T47D (cell line): ENCODE measurements around the gene NOLC1.
"Not testable (repeated sequence)": the region's sequence is repeated elsewhere in the genome, so short reads cannot be mapped to it uniquely, and the experiment has no call there.

Experiments used
- DNase-seq, 2 experiments: peaks; one replicate each; pipeline versions ENCODE4 v3.0.0 to v3.0.0-alpha.2; 2011 to 2012; ENCODE audit warnings: low read depth in 1 of 2, low spot score in 1 of 2
- JUND ChIP-seq: IDR thresholded peaks from 2 replicates; pipeline ENCODE4 v1.6.1; 2012; ENCODE audit warnings: low read depth
- in situ Hi-C: cut with HindIII; loops from 2 replicates; pipeline ENCODE4 v1.10.0; 2016; ENCODE audit warnings: low sequenced_read_pairs, low pct_unique_long_range_greater_than_20kb

NOLC1 gene

DNA sequence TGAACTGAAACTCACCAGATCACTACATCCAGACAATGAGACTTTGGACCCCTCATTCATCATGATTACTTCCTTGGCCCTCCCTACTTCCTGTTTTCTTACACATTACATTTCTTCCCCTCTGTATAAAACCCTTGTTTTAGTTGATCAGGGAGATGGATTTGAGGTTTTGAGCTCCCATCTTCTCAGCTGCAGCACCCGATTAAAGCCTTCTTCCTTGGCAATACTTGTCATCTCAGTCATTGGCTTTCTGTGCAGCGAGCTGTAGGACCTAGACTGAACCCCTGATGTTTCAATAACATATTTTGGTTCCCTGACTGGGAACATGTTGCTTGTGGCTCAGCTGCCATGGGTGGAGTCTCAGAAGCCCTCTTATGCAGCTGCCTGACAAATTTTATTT, 33.1 kb downstream of the NOLC1 start:
- no peak for DNase-seq
- TF ChIP-seq JUND = no peak
- in situ Hi-C loops = no loop called here

DNA sequence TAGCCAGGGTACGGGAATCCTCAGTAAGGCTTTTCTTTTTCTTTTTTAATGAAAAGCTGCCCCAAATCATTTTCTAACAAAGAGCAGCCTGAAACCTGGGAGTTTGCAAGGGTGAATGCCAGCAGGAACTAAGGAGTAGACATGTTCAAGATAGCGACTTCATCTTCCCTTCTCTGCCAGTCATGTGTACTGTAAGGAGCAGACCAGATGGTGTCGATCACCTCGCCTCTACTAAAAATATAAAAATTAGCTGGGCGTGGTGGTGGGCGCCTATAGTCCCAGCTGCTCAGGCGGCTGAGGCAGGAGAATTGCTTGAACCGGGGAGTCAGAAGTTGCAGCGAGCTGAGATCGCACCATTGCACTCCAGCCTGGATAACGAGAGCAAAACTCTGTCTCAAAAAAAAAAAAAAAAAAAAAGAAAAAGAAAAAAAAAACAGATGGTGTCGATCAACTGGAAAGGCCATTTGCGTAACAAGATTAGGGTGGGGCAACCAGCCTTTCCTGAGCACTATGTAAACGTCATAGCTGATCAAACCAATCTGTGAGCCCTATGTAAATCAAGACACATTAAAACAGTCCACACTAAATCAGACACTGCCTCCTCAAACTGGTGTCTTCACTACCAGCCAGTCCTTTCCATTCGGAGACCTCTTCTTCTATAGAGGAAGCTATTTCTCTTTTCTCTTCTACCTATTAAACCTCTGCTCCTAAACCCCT, 33.8 kb downstream of the NOLC1 start:
- DNase-seq = peak in 1 of 2 experiments; percentile 28
- TF ChIP-seq JUND = no peak
- in situ Hi-C loops = no loop called here

DNA sequence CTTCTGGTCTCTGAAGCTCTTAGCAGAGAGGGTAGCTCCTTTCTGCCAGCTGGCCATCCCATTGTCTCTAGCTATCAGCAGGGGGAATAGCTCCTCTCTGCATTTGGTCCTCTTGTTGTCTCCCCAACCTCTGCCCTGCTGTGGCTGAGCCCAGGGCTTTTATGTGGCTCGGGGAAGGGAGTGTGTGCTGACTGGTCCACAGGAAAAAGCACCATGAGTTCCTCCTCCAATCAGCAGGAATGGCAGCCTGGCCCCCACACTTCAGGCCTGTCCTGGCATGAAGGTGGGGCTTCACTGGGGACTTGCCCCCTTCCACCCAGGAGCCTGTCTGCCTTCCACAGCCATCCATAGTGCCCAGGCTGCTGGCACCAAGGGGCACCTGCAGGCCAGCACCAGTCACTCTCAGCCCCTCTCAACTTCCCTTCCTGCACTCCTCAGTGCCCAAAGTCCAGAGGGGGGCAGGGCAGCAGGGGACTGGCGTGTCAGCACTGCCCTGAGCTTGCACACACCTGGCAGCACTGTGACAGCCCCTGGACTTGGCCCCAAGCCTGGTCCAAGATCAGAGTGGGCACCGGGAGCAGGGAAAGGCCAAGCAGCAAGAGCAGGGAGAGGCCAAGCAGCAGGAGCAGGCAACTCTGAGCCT, 36.2 kb downstream of the NOLC1 start:
- no peak for DNase-seq
- no peak for TF ChIP-seq JUND
- in situ Hi-C loops = no loop called here

DNA sequence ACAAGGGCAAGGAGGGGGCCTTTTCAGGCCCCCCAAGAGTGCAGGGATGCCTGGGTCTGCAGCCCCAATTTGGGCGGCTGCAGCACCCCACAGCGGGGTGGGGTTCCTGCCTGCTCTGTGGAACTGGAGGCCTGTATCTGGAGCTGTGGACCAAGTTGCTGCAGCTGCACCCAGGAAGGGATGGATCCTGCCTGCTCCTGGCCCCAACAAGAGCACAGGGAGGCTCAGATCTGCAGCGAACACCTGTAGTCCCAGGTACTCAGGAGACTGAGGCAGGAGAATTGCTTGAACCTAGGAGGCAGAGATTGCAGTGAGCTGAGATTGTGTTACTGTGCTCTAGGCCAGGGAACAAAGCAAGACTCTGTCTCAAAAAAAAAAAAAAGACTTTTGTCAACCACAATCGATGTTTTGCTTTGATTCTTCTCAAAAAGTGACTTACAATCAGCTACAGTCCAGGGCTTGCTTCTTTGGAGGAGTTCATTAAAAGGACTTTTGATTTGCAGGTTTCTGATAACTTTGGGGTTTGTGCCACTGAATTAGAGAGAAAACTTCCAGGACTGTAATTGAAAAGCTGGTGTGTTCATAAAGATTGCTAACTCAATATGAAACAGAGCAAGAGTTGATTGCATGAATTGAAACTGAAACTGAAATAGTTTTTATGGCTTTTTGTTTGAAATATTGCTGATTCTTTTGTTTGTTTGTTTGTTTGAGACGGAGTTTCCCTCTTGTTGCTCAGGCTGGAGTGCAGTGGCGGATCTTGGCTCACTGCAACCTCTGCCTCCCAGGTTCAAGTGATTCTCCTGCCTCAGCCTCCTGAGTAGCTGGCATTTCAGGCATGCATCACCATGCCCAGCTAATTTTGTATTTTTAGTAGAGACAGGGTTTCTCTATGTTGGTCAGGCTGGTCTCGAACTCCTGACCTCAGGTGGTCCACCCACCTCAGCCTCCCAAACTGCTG, 37.0 kb downstream of the NOLC1 start:
- DNase-seq, in situ Hi-C loops: not testable (repeated sequence)

DNA sequence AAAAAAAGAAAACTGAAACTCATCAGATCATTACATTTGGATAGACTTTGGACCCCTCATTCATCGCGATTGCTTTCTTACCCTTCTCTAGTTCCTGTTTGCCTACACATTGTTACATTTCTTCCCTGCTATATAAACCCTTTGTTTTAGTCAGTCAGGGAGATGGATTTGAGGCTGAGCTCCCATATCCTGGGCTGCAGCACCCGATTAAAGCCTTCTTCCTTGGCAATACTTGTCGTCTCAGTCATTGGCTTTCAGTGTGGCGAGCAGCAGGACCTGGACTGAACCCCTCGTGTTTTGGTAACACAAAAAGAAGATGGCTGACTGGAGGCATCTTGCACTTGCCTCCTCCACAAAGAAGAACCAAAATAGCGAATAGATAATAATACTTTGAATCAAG, 39.8 kb downstream of the NOLC1 start:
- TF ChIP-seq JUND = no peak
- no peak for DNase-seq
- in situ Hi-C loops = no loop called here

DNA sequence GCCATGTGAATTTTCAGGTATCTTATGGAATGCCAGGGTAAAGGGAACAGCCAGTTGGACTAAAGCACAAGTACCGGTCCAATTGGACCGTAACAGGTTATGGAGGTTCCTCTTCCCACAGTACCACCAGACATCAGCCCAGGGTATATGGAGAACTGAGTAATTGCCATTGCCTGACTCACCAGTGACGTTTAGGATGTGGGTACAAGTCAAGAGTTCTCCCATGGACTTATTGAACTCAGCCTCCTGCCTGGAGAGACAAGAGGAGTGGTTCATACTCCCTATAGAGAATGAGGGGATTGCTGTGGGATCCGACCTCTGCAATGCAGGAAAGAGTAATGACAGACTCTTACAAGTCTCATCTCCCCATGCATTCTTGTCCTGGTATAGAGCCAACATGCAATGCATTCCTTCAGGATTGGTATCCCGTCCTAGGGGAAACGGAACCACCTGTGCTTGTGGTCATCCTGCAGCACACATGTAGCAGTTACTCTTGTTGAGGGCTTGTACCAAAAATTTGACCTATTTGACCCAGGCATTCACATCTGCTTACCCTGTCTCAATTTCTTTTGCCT, 43.2 kb downstream of the NOLC1 start:
- no peak for DNase-seq
- no peak for TF ChIP-seq JUND
- in situ Hi-C loops = no loop called here

DNA sequence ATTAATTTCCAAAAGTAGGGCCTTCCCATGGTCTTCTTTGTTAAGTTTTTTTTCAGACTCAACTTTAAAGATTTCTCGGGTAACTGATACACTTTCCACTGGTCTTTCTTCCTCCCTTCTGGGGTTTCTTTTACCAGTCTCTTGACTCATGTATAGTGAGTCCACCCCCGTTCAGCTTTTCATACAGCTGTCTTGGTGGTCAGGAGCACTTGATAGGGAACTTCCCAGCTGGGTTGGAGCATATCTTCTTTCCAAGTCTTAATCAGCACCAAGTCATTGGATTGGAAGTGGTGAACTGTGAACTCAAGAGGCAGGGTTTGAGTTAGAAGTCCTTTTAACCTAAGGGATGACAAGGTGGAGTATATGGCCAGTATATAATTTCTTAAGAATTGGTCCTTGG, 44.7 kb downstream of the NOLC1 start:
- no peak for DNase-seq
- TF ChIP-seq JUND = no peak
- in situ Hi-C loops = no loop called here

DNA sequence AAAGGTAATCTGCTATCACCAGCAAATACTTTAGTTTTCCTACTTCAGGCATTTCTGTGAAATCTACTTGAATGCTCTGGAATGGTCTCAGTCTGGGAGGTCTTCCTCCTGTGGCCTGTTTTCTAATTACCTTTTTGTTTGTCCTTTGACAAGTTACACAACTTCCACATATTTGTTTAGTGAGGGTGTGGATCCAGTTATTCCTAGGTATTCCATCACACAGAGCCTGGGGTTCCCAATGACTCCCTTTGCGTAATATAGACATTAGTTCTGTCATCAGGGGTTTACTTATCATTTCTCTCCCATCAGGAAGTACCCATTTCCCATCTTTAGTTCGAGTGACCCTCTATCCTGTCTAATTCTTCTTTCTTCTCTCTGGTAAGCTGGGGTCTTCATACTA, 45.8 kb downstream of the NOLC1 start:
- in situ Hi-C loops = no loop called here
- no peak for TF ChIP-seq JUND
- DNase-seq = peak in 1 of 2 experiments; percentile 52

DNA sequence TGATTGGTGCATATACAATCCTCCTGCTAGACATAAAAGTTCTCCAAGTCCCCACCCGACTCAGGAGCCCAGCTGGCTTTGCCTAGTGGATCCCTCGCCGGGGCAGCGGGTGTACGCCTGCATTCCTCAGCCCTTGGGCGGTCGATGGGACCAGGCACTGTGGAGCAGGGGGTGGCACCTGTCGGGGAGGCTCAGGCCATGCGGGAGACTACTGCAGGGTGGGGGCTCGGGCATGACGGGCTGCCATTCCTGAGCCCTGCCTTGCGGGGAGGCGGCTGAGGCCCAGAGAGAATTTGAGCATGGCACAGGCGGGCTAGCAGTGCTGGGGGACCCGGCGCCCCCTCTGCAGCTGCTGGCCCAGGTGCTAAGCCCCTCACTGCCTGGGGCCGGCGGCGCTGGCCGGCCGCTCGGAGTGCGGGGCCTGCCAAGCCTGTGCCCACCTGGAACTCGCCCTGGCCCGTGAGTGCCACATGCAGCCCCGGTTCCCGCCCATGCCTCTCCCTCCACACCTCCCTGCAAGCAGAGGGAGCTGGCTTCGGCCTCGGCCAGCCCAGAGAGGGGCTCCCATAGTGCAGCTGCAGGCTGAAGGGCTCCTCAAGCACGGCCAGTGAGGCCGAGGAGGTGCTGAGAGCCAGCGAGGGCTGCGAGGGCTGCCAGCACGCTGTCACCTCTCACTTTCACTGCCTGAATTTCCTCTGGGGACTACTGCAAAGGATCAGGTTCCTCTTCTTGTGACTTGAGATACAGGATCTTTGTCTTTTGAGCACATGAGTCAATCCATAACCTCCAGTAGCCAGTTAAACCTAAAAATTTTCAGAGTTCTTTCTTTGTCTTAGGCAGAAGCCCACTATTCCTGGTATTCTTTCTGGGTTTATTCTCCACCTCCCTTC, 48.8 kb downstream of the NOLC1 start:
- TF ChIP-seq JUND = no peak
- in situ Hi-C loops = no loop called here
- DNase-seq = no peak

DNA sequence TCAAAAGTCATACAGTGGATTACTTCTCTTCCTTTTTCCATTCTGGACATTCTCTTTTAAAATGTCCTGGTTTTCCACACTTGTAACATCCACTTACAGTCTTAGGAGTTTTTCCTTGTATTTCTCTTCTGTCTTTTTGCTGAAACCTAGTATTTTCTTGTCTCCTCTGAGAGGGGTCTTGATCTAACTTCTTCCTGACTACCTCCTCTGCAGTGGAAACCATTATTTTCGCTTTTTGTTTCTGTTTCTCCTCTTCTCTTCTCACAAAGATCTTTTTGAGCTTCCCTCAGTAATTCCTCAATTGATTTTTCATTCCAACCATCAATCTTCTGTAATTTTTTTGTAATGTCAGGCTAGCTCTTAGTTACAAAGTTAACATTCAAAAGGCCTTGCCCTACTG, 50.2 kb downstream of the NOLC1 start:
- no peak for DNase-seq
- in situ Hi-C loops = no loop called here
- no peak for TF ChIP-seq JUND

DNA sequence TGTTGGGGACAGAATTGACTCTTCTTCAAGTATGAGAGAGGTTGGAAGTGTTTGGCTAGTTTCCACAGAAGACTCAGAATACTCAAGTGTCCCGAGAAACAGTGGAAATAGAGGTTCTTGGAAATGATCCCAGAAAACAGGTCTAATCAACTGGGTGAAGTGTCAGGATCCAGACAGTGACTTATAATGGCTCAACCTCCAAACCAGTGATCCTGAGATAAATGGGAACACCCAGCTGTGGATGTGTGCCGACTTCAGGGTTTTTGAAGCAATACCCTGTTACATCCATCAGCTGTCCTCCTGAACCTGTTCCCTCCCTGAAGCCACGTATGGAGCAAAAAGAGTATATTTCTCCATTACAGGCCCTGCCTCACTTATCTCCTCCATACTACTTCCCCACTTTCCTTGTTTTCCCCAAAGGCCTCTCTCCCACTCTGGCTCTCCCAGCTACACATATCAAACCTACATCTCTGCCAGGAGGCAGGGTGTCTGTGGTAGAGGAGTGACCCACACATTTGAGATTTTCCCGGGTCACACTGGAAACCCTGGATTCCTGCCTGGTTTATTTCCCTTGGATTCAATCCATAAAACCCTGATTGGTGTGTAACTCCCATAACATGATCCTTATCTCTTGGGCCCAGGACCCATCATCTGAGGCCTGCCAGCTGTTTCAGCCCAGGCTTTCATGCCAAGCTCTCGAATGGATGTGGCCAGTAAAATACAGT, 56.3 kb downstream of the NOLC1 start:
- in situ Hi-C loops = no loop called here
- DNase-seq = peak in 1 of 2 experiments; percentile 17
- no peak for TF ChIP-seq JUND
